K562 (cell line): ENCODE data around the gene ERVH48-1. TPM values are rescaled to one million over a fixed set of nuclear protein-coding genes. Genes with fewer than 3 reads are reported as not detected.

ENCODE experiments used
- CTCFL ChIP-seq: IDR thresholded peaks from 2 replicates; pipeline ENCODE4 v1.6.1; 2011; ENCODE audit warnings: borderline replicate concordance, low read depth, mild to moderate bottlenecking, moderate library complexity, low read length; ENCODE audit not compliant: insufficient read depth, poor library complexity, severe bottlenecking
- FOXJ2 ChIP-seq: fragments of 200-800 bp; sonication (Bioruptor generic); IDR thresholded peaks from 2 replicates; pipeline ENCODE4 v1.6.1; 2016; ENCODE audit warnings: missing genetic modification characterization, missing compliant biosample characterization
- HBP1 ChIP-seq: fragments of 450-650 bp; formaldehyde crosslinking; IDR thresholded peaks from 2 replicates; pipeline ENCODE4 v1.4.0; 2022; ENCODE audit warnings: missing genetic modification characterization
- HDAC2 ChIP-seq: fragments of 450-650 bp; IDR thresholded peaks from 2 replicates; pipeline ENCODE4 v1.6.1; 2016; ENCODE audit warnings: mild to moderate bottlenecking
- HNRNPH1 ChIP-seq: fragments of 200-400 bp; formaldehyde crosslinking; optimal IDR thresholded peaks from 2 replicates; pipeline ENCODE3; 2017; ENCODE audit warnings: low read depth, mild to moderate bottlenecking, low read length, moderate library complexity
- HNRNPLL ChIP-seq: fragments of 200-400 bp; formaldehyde crosslinking; IDR thresholded peaks from 2 replicates; pipeline ENCODE4 v1.6.1; 2017; ENCODE audit warnings: low read length, low read depth, mild to moderate bottlenecking; ENCODE audit not compliant: poor library complexity, severe bottlenecking
- MXD1 ChIP-seq: fragments of 250-450 bp; sonication (Bioruptor Pico); IDR thresholded peaks from 2 replicates; pipeline ENCODE4 v1.8.0; 2021; ENCODE audit warnings: borderline replicate concordance, mild to moderate bottlenecking, moderate library complexity; ENCODE audit not compliant: poor library complexity, severe bottlenecking
- POLR2AphosphoS2 ChIP-seq: IDR thresholded peaks from 2 replicates; pipeline ENCODE4 v1.6.1; 2012; ENCODE audit warnings: low read length, improper control_type of control experiment
- PTRF ChIP-seq: fragments of 450-650 bp; IDR thresholded peaks from 2 replicates; pipeline ENCODE4 v1.6.1; 2016; ENCODE audit warnings: mild to moderate bottlenecking, missing genetic modification characterization, missing compliant biosample characterization
- RFX1 ChIP-seq: fragments of 450-650 bp; IDR thresholded peaks from 2 replicates; pipeline ENCODE4 v1.6.1; 2016; ENCODE audit warnings: mild to moderate bottlenecking, moderate library complexity
- SMAD1 ChIP-seq: fragments of 150-350 bp; IDR thresholded peaks from 2 replicates; pipeline ENCODE4 v1.6.1; 2014; ENCODE audit warnings: low read length, low read depth; ENCODE audit not compliant: partially characterized antibody
- TAF15 ChIP-seq: fragments of 200-400 bp; formaldehyde crosslinking; IDR thresholded peaks from 2 replicates; pipeline ENCODE4 v1.6.1; 2017; ENCODE audit warnings: mild to moderate bottlenecking, low read depth, low read length, moderate library complexity
- TCFL5 ChIP-seq: fragments of 250-450 bp; sonication (Bioruptor Pico); conservative IDR thresholded peaks from 2 replicates; pipeline ENCODE4 v1.6.1; 2021; ENCODE audit warnings: mild to moderate bottlenecking, moderate library complexity, matching md5 sums
- THRB ChIP-seq: fragments of 450-650 bp; formaldehyde crosslinking; conservative IDR thresholded peaks from 2 replicates; pipeline ENCODE4 v1.4.0; 2022; ENCODE audit warnings: mild to moderate bottlenecking, missing genetic modification characterization
- ZKSCAN1 ChIP-seq: fragments of 150-350 bp; IDR thresholded peaks from 2 replicates; pipeline ENCODE4 v1.6.1; 2016; ENCODE audit warnings: low read depth, low read length
- ZMIZ1 ChIP-seq, 2 experiments: fragments of 150-350 bp in 1 of 2; IDR thresholded peaks; 2 replicates each; pipeline ENCODE4 v1.6.1; 2012 to 2016; ENCODE audit warnings: low read depth in 2 of 2, low read length in 2 of 2, mild to moderate bottlenecking in 1 of 2, moderate library complexity in 1 of 2
- ZSCAN32 ChIP-seq: fragments of 450-650 bp; formaldehyde crosslinking; IDR thresholded peaks from 2 replicates; pipeline ENCODE4 v1.4.0; 2020; ENCODE audit warnings: mild to moderate bottlenecking, moderate library complexity
- polyA plus RNA-seq, 8 experiments: library from polyadenylated mRNA; depleted of rRNA in 4 of 8; stranded (reverse) in 5 of 8; unstranded in 3 of 8; fragments of >200 nt; fragmentation: Nextera tagmentation in 2 of 8; fragmentation: Illumina TruSeq in 1 of 8; extraction: Ambion mirVana in 2 of 8; extraction: Trizol in 1 of 8; gene quantifications; 2 replicates each; pipeline versions ENCODE4 v1.2.1 to v1.2.3, GENCODE V29; 2011 to 2014; ENCODE audit warnings: inconsistent platforms in 1 of 8, missing spikeins in 1 of 8
- total RNA-seq, 7 experiments: library from RNA; depleted of rRNA in 6 of 7; stranded (reverse); fragments of >200 nt in 6 of 7; fragmentation: Illumina TruSeq in 2 of 7; extraction: Trizol in 2 of 7; gene quantifications; 2 replicates each; pipeline versions ENCODE4 v1.2.1 to v1.2.3, GENCODE V29; 2011 to 2021; ENCODE audit warnings: low replicate concordance in 1 of 7

Gene ERVH48-1
- total and polyA plus RNA-seq, 9 of the 15 experiments (the other 6 are each of a cell fraction or from before 2014, with no cell fraction given) = 0.08 to 0.49 (median 0.16) TPM; not detected in 3

- TF ChIP-seq HBP1 (CRISPR knock-in tag) (peak; percentile 41; the same call in 1 of the 2 replicates), RFX1 (peak; percentile 29; the same call in 1 of the 2 replicates), TCFL5 (CRISPR knock-in tag) (no peak), HDAC2 (peak; percentile 80), ZMIZ1 (IDR thresholded peaks at IDR 0.05; ENCODE audit: low read depth in 2 of 2, low read length in 2 of 2) (no peak), PTRF (no peak), FOXJ2 (tag) (no peak), SMAD1 (no peak), CTCFL (peak; percentile 2), ZSCAN32 (CRISPR knock-in tag) (no peak), TAF15 (no peak), HNRNPH1 (no peak), POLR2AphosphoS2 (no peak), MXD1 (CRISPR knock-in tag) (no peak), ZKSCAN1 (peak; percentile 35; the same call in 1 of the 2 replicates), THRB (CRISPR knock-in tag) (no peak), HNRNPLL (no peak)
Observed at GRCh38 chr21:42973991-42974831, 48.8 kb upstream of the ERVH48-1 start, which contains the start of gene PKNOX1 (continued).
